Measurements from ENCODE around the gene IQSEC2. TPM values are rescaled to one million over a fixed set of nuclear protein-coding genes. Genes with fewer than 3 reads are reported as not detected.

The IQSEC2 gene
- total and polyA plus RNA-seq, 2 of the 13 experiments (the other 11 are each of a cell fraction or from before 2014, with no cell fraction given): 0.13 to 0.21 TPM

- no peak for TF ChIP-seq TRIM24 (CRISPR knock-in tag; IDR thresholded peaks at IDR 0.05)
- TF ChIP-seq DMTF1 (CRISPR knock-in tag; IDR thresholded peaks at IDR 0.05): no peak
- TF ChIP-seq ZNF709 (CRISPR knock-in tag; IDR thresholded peaks at IDR 0.05): no peak
- no peak for TF ChIP-seq SRSF9 (IDR thresholded peaks at IDR 0.05; ENCODE audit: borderline replicate concordance, insufficient read depth, low read depth, low read length, poor library complexity, severe bottlenecking)
- TF ChIP-seq, protein P1, sequence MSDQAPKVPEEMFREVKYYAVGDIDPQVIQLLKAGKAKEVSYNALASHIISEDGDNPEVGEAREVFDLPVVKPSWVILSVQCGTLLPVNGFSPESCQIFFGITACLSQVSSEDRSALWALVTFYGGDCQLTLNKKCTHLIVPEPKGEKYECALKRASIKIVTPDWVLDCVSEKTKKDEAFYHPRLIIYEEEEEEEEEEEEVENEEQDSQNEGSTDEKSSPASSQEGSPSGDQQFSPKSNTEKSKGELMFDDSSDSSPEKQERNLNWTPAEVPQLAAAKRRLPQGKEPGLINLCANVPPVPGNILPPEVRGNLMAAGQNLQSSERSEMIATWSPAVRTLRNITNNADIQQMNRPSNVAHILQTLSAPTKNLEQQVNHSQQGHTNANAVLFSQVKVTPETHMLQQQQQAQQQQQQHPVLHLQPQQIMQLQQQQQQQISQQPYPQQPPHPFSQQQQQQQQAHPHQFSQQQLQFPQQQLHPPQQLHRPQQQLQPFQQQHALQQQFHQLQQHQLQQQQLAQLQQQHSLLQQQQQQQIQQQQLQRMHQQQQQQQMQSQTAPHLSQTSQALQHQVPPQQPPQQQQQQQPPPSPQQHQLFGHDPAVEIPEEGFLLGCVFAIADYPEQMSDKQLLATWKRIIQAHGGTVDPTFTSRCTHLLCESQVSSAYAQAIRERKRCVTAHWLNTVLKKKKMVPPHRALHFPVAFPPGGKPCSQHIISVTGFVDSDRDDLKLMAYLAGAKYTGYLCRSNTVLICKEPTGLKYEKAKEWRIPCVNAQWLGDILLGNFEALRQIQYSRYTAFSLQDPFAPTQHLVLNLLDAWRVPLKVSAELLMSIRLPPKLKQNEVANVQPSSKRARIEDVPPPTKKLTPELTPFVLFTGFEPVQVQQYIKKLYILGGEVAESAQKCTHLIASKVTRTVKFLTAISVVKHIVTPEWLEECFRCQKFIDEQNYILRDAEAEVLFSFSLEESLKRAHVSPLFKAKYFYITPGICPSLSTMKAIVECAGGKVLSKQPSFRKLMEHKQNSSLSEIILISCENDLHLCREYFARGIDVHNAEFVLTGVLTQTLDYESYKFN (CRISPR knock-in tag; conservative IDR thresholded peaks at IDR 0.05): peak; percentile 22; the same call in 1 of the 2 replicates
- TF ChIP-seq GLI4 (CRISPR knock-in tag; IDR thresholded peaks at IDR 0.05; ENCODE audit: borderline replicate concordance): peak; percentile 41; the same call in 1 of the 2 replicates
- TF ChIP-seq ZNF333 (CRISPR knock-in tag; IDR thresholded peaks at IDR 0.05; ENCODE audit: borderline replicate concordance): no peak
- TF ChIP-seq ZFYVE20 (CRISPR knock-in tag; IDR thresholded peaks at IDR 0.05; ENCODE audit: borderline replicate concordance, low read depth): no peak
- TF ChIP-seq, protein P2, sequence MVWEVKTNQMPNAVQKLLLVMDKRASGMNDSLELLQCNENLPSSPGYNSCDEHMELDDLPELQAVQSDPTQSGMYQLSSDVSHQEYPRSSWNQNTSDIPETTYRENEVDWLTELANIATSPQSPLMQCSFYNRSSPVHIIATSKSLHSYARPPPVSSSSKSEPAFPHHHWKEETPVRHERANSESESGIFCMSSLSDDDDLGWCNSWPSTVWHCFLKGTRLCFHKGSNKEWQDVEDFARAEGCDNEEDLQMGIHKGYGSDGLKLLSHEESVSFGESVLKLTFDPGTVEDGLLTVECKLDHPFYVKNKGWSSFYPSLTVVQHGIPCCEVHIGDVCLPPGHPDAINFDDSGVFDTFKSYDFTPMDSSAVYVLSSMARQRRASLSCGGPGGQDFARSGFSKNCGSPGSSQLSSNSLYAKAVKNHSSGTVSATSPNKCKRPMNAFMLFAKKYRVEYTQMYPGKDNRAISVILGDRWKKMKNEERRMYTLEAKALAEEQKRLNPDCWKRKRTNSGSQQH (CRISPR knock-in tag; IDR thresholded peaks at IDR 0.05; ENCODE audit: low read depth): no peak; the same call in 1 of the 2 replicates
- TF ChIP-seq TAF1 (CRISPR knock-in tag; IDR thresholded peaks at IDR 0.05): peak; percentile 94
- no peak for TF ChIP-seq ZMYM3 (CRISPR knock-in tag; IDR thresholded peaks at IDR 0.05)
- no peak for TF ChIP-seq CREB3 (CRISPR knock-in tag; IDR thresholded peaks at IDR 0.05)
- TF ChIP-seq ETV6 (CRISPR knock-in tag; conservative IDR thresholded peaks at IDR 0.05): no peak
- TF ChIP-seq MTA1 (CRISPR knock-in tag; IDR thresholded peaks at IDR 0.05; ENCODE audit: borderline replicate concordance): no peak
- no peak for TF ChIP-seq RFX1 (IDR thresholded peaks at IDR 0.05)
- TF ChIP-seq, protein P3, sequence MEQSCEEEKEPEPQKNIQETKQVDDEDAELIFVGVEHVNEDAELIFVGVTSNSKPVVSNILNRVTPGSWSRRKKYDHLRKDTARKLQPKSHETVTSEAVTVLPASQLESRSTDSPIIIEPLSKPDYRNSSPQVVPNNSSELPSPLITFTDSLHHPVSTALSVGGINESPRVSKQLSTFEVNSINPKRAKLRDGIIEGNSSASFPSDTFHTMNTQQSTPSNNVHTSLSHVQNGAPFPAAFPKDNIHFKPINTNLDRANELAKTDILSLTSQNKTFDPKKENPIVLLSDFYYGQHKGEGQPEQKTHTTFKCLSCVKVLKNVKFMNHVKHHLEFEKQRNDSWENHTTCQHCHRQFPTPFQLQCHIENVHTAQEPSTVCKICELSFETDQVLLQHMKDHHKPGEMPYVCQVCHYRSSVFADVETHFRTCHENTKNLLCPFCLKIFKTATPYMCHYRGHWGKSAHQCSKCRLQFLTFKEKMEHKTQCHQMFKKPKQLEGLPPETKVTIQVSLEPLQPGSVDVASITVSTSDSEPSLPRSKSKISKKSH (CRISPR knock-in tag; IDR thresholded peaks at IDR 0.05; ENCODE audit: borderline replicate concordance): no peak
- no peak for TF ChIP-seq ZBTB42 (CRISPR knock-in tag; IDR thresholded peaks at IDR 0.05)
- TF ChIP-seq RORA (CRISPR knock-in tag; IDR thresholded peaks at IDR 0.05): no peak
These were observed 56.3 kb downstream of the IQSEC2 start, which contains the start of gene KDM5C (continued) for GRCh38 chrX:53224860-53225797.
